Fibroblast of peridontal ligament (primary cell): ENCODE results near the gene RASA3.
"Not testable (repeated sequence)": the region's sequence is repeated elsewhere in the genome, so short reads cannot be mapped to it uniquely, and the experiment has no call there.

ENCODE experiments used
- DNase-seq: peaks from one replicate; pipeline ENCODE4 v3.0.0-alpha.2; 2010; ENCODE audit errors: extremely low read depth

RASA3 gene

GRCh38 chr13:114080739-114081561, 51.5 kb downstream of the RASA3 start:
- DNase-seq, result no peak

- DNase-seq, result no peak
Observed at GRCh38 chr13:114079601-114080536, 52.6 kb downstream of the RASA3 start.

GRCh38 chr13:114078461-114079451, 53.7 kb downstream of the RASA3 start:
- DNase-seq, result peak; percentile 70

GRCh38 chr13:114077933-114078325, 54.5 kb downstream of the RASA3 start:
- peak; percentile 36 for DNase-seq

DNA sequence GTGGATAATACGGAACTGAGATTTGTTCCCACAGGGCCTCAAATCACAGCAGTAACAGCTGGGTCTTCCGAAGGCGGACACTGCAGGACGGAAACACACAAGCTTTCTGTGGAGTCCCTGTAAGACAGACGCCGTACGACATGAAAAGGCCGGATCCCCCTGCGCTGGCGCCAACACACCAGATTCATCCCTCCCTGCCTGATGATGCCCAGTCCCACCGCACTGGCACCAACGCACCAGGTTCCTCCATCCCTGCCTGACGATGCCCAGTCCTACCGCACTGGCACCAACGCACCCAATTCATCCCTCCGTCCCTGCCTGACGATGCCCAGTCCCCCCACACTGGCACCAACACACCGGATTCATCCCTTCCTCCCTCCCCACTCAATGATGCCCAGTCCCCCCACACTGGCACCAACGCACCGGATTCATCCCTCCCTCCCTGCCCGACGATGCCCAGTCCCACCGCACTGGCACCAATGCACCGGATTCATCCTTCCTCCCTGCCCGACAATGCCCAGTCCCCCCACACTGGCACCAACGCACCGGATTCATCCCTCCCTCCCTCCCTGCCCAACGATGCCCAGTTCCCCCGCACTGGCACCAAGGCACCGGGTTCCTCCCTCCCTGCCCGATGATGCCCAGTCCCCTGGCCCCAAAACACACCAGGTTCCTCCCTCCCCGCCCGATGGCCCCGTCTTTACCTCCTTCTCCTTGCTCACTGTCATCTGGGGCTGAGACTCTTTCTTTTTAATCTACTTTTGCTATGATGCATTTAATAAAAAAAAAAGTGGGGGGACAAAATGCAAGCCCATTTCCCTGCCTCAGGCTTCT, 55.1 kb downstream of the RASA3 start:
- DNase-seq, result no peak

GRCh38 chr13:114076329-114077090, 55.9 kb downstream of the RASA3 start:
- no peak for DNase-seq

GRCh38 chr13:114075811-114076210, 56.6 kb downstream of the RASA3 start:
- not testable (repeated sequence) for DNase-seq

- no peak for DNase-seq
Observed at GRCh38 chr13:114074671-114075315, 57.6 kb downstream of the RASA3 start.

GRCh38 chr13:114073881-114074612, 58.4 kb downstream of the RASA3 start:
- DNase-seq, result no peak

- DNase-seq, result no peak
Observed at GRCh38 chr13:114072421-114072820, 60.0 kb downstream of the RASA3 start.

- DNase-seq, result no peak
Observed at GRCh38 chr13:114071991-114072390, 60.4 kb downstream of the RASA3 start.

GRCh38 chr13:114071410-114071809, 61.0 kb downstream of the RASA3 start:
- DNase-seq, result no peak

DNA sequence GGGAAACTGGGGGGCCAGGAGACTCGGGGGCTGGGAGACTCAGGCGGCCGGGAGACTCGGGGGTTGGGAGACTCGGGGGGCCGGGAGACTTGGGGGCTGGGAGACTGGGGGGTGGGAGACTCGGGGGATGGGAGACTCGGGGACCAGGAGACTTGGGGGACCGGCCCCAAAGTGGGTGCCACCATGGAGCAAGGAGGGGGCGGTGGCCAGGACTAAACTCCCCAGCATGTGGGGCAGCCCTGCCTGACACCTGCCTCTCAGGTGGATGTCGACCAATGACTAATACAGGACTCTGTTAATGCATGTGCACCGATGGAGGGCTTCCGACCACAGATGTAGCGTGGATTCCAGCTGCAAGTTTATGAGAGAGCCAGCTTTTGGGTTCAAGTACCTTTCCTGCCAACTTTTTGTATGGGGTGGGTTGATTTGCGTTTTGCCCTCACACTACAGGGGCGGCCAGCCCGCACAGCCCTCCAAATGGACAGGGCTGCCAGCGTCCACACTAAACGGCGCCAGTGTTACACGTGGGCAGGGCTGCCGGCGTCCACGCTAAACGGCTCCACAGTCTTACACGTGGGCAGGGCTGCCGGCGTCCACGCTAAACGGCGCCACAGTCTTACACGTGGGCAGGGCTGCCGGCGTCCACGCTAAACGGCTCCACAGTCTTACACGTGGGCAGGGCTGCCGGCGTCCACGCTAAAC, 62.2 kb downstream of the RASA3 start:
- DNase-seq, result no peak

DNA sequence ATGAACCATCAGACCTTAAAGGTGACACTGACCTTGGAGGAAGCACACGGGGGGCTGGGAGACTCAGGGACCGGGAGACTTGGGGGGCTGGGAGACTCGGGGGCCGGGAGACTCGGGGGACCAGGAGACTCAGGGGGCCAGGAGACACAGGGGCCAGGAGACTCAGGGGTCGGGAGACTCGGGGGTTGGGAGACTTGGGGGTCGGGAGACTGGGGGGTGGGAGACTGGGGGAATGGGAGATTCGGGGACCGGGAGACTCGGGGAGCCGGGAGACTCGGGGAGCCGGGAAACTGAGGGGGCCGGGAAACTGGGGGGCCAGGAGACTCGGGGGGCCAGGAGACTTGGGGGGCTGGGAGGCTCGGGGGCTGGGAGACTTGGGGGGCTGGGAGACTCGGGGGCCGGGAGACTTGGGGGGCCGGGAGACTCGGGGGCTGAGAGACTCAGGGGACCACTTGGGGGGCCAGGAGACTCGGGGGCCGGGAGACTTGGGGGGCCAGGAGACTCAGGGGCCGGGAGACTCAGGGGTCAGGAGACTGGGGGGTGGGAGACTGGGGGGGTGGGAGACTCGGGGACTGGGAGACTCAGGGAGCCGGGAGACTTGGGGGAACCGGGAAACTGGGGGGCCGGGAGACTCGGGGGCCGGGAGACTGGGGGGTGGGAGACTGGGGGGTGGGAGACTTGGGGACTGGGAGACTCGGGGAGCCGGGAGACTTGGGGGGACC, 62.9 kb downstream of the RASA3 start:
- no peak for DNase-seq

- peak; percentile 82 for DNase-seq
Observed at GRCh38 chr13:114068656-114069318, 63.6 kb downstream of the RASA3 start.

DNA sequence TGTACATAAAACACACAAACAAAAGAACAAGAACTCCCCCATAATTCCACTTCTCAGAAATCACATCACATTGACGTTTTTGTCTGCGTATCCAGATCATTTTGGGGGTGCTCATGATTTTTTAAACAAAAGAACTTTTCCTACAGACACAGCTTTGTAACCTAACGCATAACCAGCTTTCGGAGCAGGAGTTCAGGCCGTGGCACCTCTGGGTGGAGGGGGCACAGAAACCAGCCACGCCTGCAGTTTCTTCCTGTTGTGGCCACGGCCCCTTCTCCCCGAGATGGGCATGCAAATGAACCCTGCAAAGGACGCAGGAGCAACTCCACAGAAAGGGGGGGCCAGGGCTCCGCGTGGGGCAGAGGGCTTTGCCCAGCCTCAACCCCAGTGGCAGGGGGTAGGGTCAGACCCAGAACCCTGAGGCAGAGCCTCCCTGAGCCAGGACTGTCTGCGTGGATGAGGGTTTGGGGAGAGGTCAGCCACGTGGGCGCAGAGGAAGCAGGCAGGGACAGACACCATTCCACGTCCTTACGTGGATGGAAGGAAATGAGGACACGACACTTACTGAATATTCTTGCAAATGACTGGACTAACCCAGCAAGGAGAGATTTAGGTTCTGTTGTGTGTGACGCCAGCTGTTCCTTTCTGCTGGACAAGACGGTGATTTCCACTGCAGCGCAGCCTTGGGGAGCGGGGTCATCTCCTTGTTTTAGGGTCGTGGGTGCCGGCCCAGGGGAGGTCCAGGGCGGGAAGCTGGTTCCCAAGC, 64.4 kb downstream of the RASA3 start:
- peak; percentile 46 for DNase-seq
